OCI-LY1 (cell line): ENCODE measurements around the gene RASA3.

Experiments
- H2AFZ ChIP-seq: fragments of 200-600 bp; sonication (generic), shearing (Covaris generic); 2 replicates; pipeline ENCODE4 v1.6.0; 2014; ENCODE audit warnings: antibody characterized with exemption, mild to moderate bottlenecking, low read length
- H3F3A ChIP-seq: fragments of 200-600 bp; sonication (generic), shearing (Covaris generic); 2 replicates; pipeline ENCODE4 v1.6.0; 2014; ENCODE audit warnings: mild to moderate bottlenecking, antibody characterized with exemption, low read length, moderate library complexity; ENCODE audit not compliant: insufficient read depth
- H3K27ac ChIP-seq: fragments of 200-600 bp; sonication (generic); 2 replicates; pipeline ENCODE4 v1.5.1; 2014; ENCODE audit warnings: low read length, mixed run types, mild to moderate bottlenecking, low read depth; ENCODE audit not compliant: poor library complexity, severe bottlenecking
- H3K27me3 ChIP-seq: fragments of 200-600 bp; sonication (generic); 2 replicates; pipeline ENCODE4 v1.6.0; 2014; ENCODE audit warnings: antibody characterized with exemption, mild to moderate bottlenecking, low read length, moderate library complexity; ENCODE audit not compliant: insufficient read depth
- H3K36me3 ChIP-seq: fragments of 200-600 bp; sonication (generic); 2 replicates; pipeline ENCODE4 v1.6.1; 2014; ENCODE audit warnings: mild to moderate bottlenecking, antibody characterized with exemption, low read length, moderate library complexity, mixed read lengths; ENCODE audit not compliant: insufficient read depth
- H3K4me1 ChIP-seq: fragments of 200-600 bp; sonication (generic); 2 replicates; pipeline ENCODE4 v1.5.1; 2014; ENCODE audit warnings: mild to moderate bottlenecking, low read length, moderate library complexity; ENCODE audit not compliant: insufficient read depth, severe bottlenecking
- H3K4me2 ChIP-seq: fragments of 200-600 bp; sonication (generic), shearing (Covaris generic); 2 replicates; pipeline ENCODE4 v1.6.1; 2014; ENCODE audit warnings: low read length
- H3K4me3 ChIP-seq: fragments of 200-600 bp; sonication (generic); 2 replicates; pipeline ENCODE4 v1.5.1; 2014; ENCODE audit warnings: low read length, low read depth, mild to moderate bottlenecking, mixed read lengths; ENCODE audit not compliant: poor library complexity, severe bottlenecking
- H3K79me2 ChIP-seq: fragments of 200-600 bp; shearing (Covaris generic); 2 replicates; pipeline ENCODE4 v1.6.1; 2016; ENCODE audit warnings: mixed run types, low read length, mixed read lengths; ENCODE audit not compliant: insufficient read depth
- H3K9ac ChIP-seq: fragments of 200-600 bp; sonication (generic), shearing (Covaris generic); 2 replicates; pipeline ENCODE4 v1.6.1; 2014; ENCODE audit warnings: mild to moderate bottlenecking, low read length, mixed read lengths
- H3K9me2 ChIP-seq: fragments of 200-600 bp; sonication (generic), shearing (Covaris generic); 2 replicates; pipeline ENCODE4 v1.6.1; 2014; ENCODE audit warnings: low read depth, mild to moderate bottlenecking, low read length, mixed read lengths
- H3K9me3 ChIP-seq: fragments of 200-600 bp; shearing (Covaris generic); 2 replicates; pipeline ENCODE4 v1.6.1; 2014; ENCODE audit warnings: low read length, mixed read lengths
- H4K20me1 ChIP-seq: fragments of 200-600 bp; sonication (generic), shearing (Covaris generic); 2 replicates; pipeline ENCODE4 v1.6.0; 2016; ENCODE audit warnings: mild to moderate bottlenecking, low read length; ENCODE audit not compliant: insufficient read depth
- CTCF ChIP-seq: fragments of 200-600 bp; sonication (generic), shearing (Covaris generic); IDR thresholded peaks from 2 replicates; pipeline ENCODE4 v1.5.1; 2017; ENCODE audit warnings: mild to moderate bottlenecking, antibody characterized with exemption, low read length, moderate library complexity, mixed read lengths
- EZH2 ChIP-seq: fragments of 200-600 bp; sonication (generic), shearing (Covaris generic); IDR thresholded peaks from 2 replicates; pipeline ENCODE4 v1.8.0; 2017; ENCODE audit warnings: borderline replicate concordance, mixed run types, mild to moderate bottlenecking, antibody characterized with exemption, low read length, moderate library complexity, mixed read lengths

Gene RASA3

GRCh38 chr13:113992276-113993005, 140.0 kb downstream of the RASA3 start:
- Histone ChIP-seq H3K4me3 (no peak overlapping the region), H3K36me3 (peaks cover 76% of the 10 kb centered on the region), H3K4me1 (peaks cover 5% of the 10 kb centered on the region), H3K9ac (no peak overlapping the region), H3K4me2 (no peak overlapping the region), H3K9me2 (no peaks in the 10 kb centered on the region), H3K9me3 (no peaks in the 10 kb centered on the region), H3K27me3 (no peaks in the 10 kb centered on the region), H4K20me1 (no peaks in the 10 kb centered on the region), H3K79me2 (no peaks in the 10 kb centered on the region), H3F3A (no peaks in the 10 kb centered on the region), H3K27ac (no peak overlapping the region), H2AFZ (no peak overlapping the region)
- TF ChIP-seq EZH2 (no peak), CTCF (no peak)

- H3K79me2 ChIP-seq: no peaks in the 10 kb centered on the region
- no peaks in the 10 kb centered on the region for H3F3A ChIP-seq
- H3K9me2 ChIP-seq: no peaks in the 10 kb centered on the region
- H3K9me3 ChIP-seq: no peaks in the 10 kb centered on the region
- no peak overlapping the region for H3K27ac ChIP-seq
- H3K4me3 ChIP-seq: no peak overlapping the region
- H3K9ac ChIP-seq: no peak overlapping the region
- peaks cover 69% of the 10 kb centered on the region for H3K36me3 ChIP-seq
- no peaks in the 10 kb centered on the region for H3K27me3 ChIP-seq
- TF ChIP-seq EZH2 (no peak), CTCF (no peak)
- no peak overlapping the region for H3K4me2 ChIP-seq
- peaks cover 5% of the 10 kb centered on the region for H3K4me1 ChIP-seq
- no peaks in the 10 kb centered on the region for H4K20me1 ChIP-seq
- H2AFZ ChIP-seq: no peak overlapping the region
Observed at GRCh38 chr13:113991676-113992179, 140.7 kb downstream of the RASA3 start.

GRCh38 chr13:113991191-113991669, 141.2 kb downstream of the RASA3 start:
- Histone ChIP-seq H3F3A (no peaks in the 10 kb centered on the region), H3K9me2 (no peaks in the 10 kb centered on the region), H3K4me3 (no peak overlapping the region), H3K27me3 (no peaks in the 10 kb centered on the region), H3K9me3 (no peaks in the 10 kb centered on the region), H3K36me3 (peaks cover 64% of the 10 kb centered on the region), H3K9ac (no peak overlapping the region), H3K79me2 (no peaks in the 10 kb centered on the region), H3K4me1 (peaks cover 5% of the 10 kb centered on the region), H4K20me1 (no peaks in the 10 kb centered on the region), H2AFZ (no peak overlapping the region), H3K27ac (no peak overlapping the region), H3K4me2 (no peak overlapping the region)
- no peak for TF ChIP-seq CTCF
- no peak for TF ChIP-seq EZH2
